ENCODE data around the gene ELP6.
"Not testable (repeated sequence)": the region's sequence is repeated elsewhere in the genome, so short reads cannot be mapped to it uniquely, and the experiment has no call there.

ELP6 gene

DNA sequence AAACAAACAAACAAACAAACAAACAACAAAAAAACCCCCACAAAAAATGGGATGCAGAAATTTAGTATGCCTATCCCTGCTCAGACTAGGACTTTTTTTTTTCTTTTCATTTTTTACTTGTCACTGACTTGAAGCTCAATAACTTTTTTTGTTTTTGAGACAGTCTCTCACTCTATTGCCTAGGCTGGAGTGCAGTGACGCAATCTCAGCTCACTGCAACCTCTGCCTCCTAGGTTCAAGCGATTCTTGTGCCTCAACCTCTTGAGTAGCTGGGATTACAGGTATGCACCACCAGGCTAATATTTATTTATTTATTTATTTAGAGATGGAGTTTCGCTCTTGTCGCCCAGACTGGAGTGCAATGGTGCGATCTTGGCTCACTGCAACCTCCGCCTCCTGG is 8.2 kb downstream of the ELP6 start:
- DNase-seq = not testable (repeated sequence)

DNA sequence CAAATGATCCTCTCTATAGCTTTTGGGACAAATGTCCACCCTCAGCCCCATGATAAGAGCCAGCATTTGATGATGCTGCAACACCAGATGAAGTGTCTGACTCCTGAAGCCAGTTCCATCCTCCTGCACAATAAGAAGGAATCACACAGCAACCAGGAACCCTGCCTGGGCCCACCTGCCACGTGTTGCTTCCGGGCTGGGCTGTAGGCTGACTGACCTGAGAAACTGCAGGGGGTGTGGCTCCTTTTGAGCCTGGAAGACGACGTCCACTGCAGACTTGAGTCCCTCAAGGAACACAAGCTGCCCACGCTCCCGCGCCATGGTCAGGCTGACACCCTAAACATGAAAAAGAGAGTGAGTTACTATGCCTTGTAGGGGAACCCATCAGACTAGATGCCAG is 9.4 kb downstream of the ELP6 start:
- DNase-seq = no peak

DNA sequence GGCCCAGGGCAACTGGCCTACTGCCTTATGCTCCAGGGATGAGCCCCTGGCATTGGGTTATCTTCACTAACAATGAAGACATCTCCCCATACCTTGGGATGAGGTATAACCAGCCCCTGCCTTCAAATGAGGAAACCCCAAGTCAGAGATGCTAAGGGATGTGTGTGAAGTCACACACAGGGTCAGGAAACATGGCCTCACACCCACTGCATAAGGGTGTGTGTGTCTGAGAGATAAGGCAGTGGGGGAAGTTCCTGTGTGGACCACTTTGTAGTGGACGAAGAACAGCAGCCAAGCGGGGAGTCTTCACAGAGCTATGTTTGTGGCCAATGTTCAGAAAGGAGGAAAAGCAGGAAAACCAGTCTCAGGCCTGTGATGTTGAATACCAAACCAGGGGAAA is 10.5 kb downstream of the ELP6 start:
- DNase-seq = no peak

DNA sequence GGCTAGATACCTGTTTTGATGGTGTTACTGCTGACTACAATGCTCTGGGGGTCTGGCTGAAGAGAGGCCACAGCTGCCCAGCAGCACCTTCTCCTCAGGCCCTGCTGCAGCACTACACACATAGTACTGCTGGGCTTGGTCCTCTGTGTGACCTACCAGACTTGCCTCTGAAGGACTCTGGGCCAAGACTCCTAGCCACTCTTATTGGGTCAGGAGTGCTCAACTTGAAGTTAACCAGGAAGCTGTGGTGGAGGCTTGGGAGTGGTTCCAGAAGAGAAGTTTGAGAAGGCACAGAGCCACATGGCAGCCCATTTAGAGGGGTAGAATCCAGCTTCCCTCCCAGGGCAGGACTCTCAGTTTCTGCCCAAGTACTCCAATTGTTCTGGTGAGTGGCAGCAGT is 16.6 kb downstream of the ELP6 start:
- DNase-seq = no peak

DNA sequence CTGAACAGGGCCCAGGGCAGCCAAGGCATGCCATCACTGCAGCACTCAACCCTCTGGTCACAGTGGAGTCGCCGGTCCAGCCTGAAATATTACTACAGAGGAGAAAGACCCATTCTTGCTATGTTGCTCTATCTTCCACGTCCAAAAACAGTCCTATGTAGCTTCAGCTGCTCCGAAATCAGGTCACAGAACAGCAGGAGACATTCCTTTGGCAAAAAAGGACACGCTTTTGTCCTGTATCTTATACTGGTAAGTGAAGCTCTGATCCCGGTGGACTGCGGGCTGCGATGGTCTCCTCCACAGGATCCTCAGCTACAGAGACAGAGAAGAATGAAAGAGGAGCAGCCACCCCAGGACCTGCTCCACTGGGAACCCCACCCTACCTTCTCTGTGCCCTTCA is 17.6 kb downstream of the ELP6 start:
- DNase-seq = no peak

DNA sequence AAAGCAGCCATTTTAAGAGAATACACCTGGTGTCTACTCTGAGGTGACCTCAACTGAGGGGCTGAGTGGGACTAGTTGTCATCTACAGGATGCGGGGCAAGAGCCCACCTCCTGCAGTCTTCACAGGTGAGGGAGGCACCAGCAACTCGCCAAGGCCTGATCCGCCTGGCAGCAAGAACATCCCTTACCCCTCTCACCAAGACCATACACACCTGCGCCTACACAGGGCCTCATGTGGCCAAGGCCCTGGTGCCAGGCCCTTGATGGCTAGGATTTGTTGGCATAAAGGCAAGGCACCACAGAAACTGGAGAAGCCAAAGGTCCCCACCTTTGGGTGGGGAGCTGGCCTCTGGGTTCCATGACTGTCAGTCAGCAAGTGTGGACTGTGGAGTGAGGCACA is 18.4 kb downstream of the ELP6 start:
- DNase-seq = no peak

DNA sequence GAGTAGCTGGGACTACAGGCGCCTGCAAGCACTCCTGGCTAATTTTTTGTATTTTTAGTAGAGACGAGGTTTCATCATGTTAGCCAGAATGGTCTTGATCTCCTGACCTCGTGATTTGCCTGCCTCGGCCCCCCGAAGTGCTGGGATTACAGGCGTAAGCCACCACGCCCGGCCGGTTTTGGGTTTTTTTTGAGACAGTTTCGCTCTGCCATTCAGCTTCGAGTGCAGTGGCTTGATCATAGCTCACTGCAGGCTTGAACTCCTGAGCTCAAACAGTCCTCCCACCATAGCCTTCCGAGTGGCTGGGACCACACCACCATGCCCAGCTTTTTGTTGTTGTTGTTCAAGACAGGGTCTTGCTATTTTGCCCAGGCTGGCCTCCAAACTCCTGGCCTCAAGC is 21.7 kb downstream of the ELP6 start:
- no peak for DNase-seq

DNA sequence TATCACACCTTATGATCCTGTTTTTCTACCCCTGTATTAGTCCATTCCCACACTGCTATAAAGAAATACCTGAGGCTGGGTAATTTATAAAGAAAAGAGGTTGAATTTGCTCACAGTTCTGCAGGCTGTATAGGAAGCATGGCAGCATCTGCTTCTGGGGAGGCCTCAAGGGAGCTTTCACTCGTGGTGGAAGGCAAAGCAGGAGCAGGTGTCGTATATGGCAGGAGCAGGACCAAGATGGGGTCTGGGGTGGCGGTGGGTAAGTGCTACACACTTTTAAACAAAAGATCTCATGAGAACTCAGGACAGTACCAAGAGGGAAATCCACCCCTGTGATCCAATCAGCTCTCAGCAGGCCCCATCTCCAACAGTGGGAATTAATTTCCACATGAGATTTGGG is 22.3 kb downstream of the ELP6 start:
- DNase-seq = no peak

DNA sequence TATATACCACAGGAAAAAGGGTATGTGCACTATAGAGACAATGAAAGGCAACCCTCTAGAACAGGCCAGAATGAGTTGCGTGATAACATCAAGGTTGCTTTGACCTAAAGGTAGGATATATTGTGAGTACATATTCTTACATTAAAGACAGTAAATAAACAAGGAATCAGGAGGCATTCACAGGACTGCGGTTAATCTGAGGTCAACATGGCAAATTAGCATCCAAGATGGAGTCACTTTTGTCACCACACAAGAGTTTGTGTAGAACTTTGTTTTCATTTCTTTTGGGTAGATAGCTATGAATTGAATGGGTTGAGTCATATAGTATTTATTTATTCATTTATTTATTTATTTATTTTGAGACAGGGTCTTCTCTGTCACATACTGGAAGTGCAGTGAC is 26.2 kb downstream of the ELP6 start:
- no peak for DNase-seq

DNA sequence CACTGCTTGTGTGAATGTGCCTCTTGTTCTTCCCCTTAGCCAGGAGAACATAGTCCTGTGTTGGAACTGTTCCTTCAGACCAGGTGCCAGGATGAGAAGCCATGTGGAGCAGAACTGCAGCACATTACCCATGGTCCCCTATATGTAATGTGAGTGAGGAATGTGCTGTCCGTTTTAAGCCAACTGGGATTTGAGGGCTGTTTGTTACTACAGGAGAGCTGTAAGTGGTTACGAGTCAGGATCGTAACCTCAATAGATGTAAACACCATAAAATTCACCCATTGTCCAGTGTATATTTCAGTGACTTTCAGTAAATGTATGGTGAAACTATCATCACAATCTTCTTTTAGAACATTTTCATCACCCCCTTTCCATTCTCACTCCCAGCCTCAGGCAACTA is 27.7 kb downstream of the ELP6 start:
- DNase-seq = no peak

DNA sequence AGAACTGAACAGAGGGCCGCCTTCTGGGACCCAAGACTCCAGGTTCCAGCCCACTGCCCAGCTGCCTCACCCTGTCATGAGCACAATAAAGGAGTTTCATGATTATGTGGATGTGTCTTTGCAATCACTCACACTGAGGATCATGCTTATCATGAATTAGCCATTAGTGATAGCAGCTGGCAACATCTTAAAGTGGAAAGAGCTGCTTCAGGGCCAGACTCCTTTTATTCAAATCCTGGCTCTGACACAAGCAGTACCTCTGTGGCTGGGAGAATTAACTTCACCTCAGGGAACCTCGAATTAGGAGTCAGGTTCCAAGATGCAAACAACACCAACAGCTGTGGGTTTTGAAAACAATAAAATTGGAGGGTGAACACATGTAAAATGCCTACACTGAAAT is 31.1 kb downstream of the ELP6 start:
- DNase-seq = no peak

DNA sequence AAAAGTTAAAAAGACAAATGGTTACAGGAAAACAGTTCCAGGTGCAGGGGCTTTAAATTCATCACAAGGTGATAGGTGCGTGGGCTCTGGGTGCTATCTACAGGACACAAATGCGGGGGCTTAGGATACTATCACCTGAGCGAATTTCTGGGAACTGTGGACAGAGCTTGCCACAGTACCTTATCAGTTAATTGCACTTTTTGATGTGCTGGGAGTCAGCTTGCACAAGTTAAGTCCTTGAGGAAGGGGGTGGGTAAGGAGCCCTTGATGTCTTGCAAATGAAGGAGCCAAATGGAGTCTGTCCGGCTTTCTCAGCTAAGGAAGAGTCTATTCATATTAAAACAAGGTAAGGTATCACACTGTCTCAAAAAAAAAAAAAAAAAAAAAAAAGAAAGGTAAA is 31.7 kb downstream of the ELP6 start:
- DNase-seq = not testable (repeated sequence)

DNA sequence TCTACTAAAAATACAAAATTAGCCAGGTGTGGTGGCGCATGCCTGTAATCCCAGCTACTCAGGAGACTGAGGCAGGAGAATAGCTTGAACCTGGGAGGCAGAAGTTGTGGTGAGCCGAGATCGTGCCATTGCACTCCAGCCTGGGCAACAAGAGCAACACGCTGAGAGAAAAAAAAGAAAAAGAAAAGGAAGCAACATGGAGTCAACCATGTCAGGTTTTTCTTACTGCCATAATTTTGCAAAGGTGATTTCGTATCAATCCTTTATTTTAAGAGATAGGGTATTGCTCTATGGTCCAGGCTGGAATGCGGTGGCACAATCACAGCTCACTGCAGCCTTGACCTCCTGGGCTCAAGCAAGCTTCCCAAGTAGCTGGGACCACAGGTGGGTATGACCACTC is 33.2 kb downstream of the ELP6 start:
- DNase-seq = not testable (repeated sequence)

DNA sequence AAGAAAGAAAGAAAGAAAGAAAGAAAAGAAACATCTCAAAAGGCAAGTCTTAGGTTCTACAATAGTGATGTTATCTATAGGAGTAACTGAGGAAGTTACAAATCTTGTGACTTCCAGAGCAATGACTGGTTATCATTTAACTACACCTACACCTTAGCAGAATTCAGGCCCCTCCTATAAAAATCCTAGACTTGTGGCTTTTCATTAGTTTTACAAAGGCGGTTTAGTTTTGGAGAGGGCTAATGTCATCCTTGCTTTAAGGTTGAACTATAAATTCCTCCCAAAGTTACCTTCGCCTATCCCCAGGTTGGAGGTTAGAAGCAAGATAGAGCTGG is 33.7 kb downstream of the ELP6 start:
- DNase-seq = no peak

DNA sequence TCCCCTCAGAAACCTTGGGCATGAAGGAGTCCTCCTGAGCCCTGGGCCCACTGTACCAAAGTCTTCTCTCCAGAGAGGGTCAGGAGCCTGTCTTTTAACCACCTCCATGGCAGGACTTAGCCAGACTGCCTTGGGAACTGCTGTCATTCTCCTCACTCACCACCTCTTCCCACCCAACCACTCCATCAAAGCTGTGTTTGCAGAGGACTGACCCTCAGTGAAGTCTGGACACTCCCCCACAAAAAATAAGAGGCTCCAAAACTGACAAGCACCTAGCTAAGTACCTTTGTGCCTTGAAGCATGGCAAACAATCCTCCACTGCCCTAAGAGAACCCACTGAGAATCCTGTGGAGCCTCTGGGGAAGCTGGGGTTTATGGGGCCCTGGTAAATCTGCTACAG is 35.5 kb downstream of the ELP6 start:
- no peak for DNase-seq

DNA sequence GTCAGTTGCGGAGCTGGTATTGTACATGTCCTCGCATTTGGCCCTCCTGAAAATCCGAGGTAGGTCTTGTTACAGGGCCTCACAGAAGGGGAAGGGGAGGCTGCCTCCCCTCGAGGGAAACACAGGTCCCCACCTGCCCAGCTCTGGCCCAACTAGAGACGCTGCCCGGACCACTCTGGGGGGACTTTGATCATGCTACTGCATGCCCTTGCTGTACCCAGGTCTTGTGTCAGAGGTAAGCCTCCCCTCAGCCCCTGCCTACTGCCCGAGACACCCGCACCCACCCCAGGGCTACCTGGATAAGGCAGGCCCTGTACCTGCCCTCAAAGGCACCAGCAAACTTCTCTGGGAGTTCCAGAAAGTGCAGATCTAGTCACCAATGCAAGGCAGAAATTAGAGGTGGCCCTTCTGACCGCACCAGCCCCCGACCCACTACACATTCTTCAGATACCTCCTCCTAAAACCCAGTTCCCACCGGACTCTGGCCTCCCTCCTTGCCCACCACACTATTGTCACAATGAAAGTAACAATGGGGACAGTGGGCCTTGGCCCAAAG is 36.8 kb downstream of the ELP6 start:
- no peak for DNase-seq

DNA sequence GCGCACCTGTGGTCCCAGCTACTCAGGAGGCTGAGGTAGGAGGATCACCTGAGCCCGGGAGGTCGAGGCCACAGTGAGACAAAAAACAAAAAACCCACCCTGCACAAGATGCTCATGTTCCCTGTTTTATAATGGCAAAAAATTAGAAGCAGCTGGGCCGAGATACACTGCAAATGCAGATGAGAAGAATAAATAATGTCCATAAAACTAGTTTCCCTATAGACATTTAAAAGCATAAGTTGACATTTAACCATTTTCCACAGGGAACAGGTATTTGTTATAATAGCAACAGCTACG is 37.2 kb downstream of the ELP6 start:
- no peak for DNase-seq

DNA sequence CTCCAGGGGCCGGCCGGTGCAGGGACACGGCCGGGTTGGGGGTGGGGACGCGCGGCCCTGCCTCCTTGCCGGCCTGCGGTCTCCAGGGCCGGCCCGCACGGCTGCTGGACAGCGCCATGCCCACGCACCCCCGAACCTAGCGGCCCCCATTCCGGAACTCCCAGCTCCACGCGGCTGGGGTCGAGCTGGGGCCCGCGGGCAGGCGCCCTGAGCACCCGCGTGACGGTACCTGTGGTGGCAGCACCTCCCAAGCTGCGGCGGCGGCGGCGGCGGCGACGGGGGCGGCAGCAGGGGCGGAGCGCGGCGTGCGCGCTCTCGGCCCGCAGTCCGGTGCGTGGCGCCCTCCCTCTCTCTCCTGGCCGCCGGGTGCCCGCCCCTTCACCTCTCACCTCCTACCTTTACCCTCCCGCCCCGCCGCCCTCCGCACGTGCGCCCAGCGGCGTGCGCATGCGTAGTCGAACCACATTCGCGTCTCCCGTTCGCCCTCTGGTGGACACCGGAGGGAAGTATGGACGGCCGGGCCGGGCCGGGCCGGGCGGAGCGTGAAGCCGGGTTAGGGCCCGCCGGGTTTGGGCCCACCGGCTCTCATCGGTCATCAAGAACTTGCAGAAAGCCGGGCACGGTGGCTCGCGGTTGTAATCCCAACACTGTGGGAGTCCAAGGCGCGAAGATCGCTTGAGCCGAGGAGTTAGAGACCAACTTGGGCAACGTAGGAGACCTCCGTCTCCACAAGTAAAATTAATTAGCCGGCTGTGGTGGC is 37.8 kb downstream of the ELP6 start, which contains the start of gene SCAP:
Gene SCAP, minus strand, starts transcription at position 372 of the 760 bp plus-strand sequence. CDS start 32,948 bp downstream, outside the sequence.
- DNase-seq = peak; percentile 63

DNA sequence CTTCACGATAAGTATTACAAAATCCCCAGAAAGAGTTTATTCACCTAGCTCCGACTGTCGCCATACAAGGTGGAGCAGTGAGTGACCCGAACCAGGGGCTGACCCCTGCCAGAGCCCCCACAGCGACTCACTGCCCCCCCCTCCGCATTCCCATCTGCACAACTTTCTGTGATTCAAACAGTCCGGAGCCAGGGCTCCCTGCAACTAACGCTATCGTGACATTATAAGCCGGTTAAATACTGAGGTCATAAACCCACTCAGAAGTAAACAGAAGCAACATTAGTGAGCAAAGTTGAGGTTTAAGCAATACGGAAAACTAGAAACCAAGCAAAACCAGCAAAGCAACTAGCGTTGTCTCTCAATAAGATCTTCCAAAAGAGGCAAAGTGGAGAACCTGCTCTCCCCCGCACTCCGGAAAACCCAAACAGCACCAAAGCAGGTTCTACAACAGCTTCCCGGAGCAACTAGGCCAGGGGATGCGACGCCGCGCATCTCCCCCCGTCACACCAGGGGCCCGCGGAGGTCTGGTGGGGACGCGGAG is 38.4 kb downstream of the ELP6 start:
- DNase-seq = no peak

DNA sequence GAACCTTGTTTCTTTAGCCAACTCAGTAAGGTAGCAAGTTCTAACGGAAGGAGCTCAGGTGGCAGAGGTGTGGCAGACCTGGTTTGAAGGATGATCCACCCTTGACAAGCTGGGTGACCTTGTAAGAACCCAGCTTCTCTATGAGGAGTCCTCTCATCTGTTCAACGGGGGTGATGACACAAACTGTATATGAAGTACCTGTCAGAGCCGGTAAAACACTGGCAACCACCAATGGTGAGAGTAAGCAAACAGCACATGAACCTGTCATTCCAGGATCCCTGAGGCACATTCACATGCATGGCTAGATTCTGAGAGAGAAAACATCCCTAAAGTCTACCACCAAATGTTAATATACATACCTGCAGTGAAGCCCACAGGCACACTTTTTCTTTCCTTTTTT is 40.1 kb downstream of the ELP6 start:
- no peak for DNase-seq

DNA sequence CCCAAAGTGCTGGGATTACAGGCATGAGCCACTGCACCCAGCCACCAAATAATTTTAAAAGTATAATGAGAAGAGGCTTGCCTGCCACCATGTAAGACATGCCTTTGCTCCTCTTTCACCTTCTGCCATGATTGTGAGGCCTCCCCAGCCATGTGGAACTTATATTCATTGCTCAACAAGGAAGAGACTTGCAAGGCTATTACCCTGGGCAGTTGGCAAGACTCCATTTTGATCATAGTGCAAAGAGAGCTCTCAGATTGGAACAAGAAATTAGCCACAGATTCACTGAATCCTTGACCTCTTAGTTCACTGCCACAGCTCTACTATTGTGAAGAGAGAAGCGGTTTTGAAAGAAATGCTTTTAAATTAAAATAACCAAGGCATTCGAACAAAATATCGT is 43.9 kb downstream of the ELP6 start:
- no peak for DNase-seq

DNA sequence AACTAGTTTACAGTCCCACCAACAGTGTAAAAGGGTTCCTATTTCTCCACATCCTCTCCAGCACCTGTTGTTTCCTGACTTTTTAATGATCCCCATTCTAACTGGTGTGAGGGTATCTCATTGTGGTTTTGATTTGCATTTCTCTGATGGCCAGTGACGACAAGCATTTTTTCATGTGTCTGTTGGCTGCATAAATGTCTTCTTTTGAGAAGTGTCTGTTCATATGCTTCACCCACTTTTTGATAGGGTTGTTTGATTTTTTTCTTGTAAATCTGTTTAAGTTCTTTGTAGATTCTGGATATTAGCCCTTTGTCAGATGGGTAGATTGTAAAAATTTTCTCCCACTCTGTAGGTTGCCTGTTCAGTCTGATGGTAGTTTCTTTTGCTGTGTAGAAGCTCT is 45.2 kb downstream of the ELP6 start:
- DNase-seq = not testable (repeated sequence)

DNA sequence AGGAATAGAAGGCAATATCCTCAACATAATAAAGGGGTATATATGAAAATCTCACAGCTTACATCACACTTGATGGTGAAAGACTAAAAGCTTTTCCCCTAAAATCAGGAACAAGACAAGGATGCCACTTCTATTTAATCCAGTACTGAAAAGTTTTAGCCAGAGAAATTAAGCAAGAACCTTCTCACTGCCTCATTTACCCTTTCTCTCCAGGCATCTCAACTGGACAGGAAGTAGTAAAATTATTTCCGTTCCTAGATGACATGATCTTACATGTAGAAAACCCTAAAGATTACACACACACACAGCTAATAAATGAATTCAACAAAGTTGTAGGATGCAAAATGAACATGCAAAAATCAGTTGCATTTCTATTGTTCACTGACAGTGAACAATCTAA is 48.9 kb downstream of the ELP6 start:
- DNase-seq = no peak

DNA sequence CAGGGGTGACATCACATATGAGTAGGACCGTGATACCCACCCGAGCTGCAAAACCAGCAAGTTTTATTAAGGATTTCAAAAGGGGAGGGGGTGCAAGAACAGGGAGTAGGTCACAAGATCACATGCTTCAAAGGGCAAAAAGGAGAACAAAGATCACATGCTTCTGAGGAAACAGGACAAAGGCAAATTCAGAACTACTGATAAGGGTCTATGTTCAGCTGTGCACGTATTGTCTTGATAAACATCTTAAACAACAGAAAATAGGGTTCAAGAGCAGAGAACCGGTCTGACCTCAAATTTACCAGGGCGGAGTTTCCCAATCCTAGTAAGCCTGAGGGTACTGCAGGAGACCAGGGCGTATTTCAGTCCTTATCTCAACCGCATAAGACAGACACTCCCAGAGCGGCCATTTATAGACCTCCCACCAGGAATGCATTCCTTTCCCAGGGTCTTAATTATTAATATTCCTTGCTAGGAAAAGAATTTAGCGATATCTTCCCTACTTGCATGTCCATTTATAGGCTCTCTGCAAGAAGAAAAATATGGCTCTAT is 53.9 kb downstream of the ELP6 start:
- not testable (repeated sequence) for DNase-seq

DNA sequence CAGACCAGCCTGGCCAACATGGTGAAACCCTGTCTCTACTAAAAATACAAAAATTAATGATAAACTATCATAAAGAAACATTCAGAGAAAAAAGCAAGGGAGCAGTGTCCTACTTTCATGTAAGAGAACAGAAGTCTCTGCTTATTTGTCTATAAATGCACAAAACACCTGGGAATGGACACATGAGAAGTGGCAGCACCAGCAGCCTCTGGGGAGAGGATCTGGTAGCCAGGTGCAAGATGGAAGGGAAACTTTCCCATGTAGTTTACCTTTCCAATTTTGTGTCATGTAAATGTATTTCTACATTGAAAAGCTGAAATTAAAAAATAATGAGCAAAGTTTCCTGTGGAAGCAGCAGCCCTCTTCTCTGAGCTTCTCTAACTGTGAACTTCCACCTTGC is 56.5 kb downstream of the ELP6 start:
- DNase-seq = no peak
